ENCODE results near the gene DNPH1.

- TF ChIP-seq ZSCAN29 (IDR thresholded peaks at IDR 0.05) (no peak), E2F4 (CRISPR knock-in tag; IDR thresholded peaks at IDR 0.05; ENCODE audit: low read depth) (no peak), CEBPB (tag; IDR thresholded peaks at IDR 0.05) (no peak), RNF2 (IDR thresholded peaks at IDR 0.05) (no peak), MAX (CRISPR knock-in tag; IDR thresholded peaks at IDR 0.05) (no peak), TAF1 (IDR thresholded peaks at IDR 0.05; ENCODE audit: control insufficient read depth, extremely low read depth, insufficient read depth, low read length, severe bottlenecking) (no peak), CTCF (IDR thresholded peaks at IDR 0.05 in 2 of 3, conservative IDR thresholded peaks at IDR 0.05 in 1 of 3; ENCODE audit: insufficient read depth in 2 of 3, low read depth in 1 of 3, low read length in 3 of 3) (no peak), EGR1 (conservative IDR thresholded peaks at IDR 0.05) (no peak), ZNF212 (CRISPR knock-in tag; IDR thresholded peaks at IDR 0.05) (no peak), E2F6 (IDR thresholded peaks at IDR 0.05; ENCODE audit: borderline replicate concordance in 1 of 2, extremely low read depth in 1 of 2, insufficient read depth in 1 of 2, insufficient read length in 1 of 2, low read depth in 1 of 2, low read length in 1 of 2, poor library complexity in 1 of 2, severe bottlenecking in 1 of 2) (no peak), CAMTA2 (CRISPR knock-in tag; conservative IDR thresholded peaks at IDR 0.05) (no peak), PTRF (tag; IDR thresholded peaks at IDR 0.05) (no peak)
Measured at GRCh38 chr6:43241446-43241845, 12.2 kb upstream of the DNPH1 start.
